HG02973 (cell line): Measurements from ENCODE around the gene PNLIPRP3.
A peak's percentile ranks its signal among the peaks of the same experiment; 100 is the strongest.

ENCODE experiments used
- ATAC-seq: cut with Tn5 transposase; IDR thresholded peaks from one replicate; pipeline ENCODE4 v1.9.1; 2021; ENCODE audit warnings: moderate library complexity; ENCODE audit not compliant: unreplicated experiment

The PNLIPRP3 gene

GRCh38 chr10:116490028-116490662 is 62.5 kb downstream of the PNLIPRP3 start:
- ATAC-seq = no peak

GRCh38 chr10:116504786-116505185 is 77.1 kb downstream of the PNLIPRP3 start:
- ATAC-seq = no peak

- no peak for ATAC-seq
Observed at GRCh38 chr10:116510565-116510964, 82.9 kb downstream of the PNLIPRP3 start.

GRCh38 chr10:116511365-116511764 is 83.7 kb downstream of the PNLIPRP3 start:
- ATAC-seq = no peak

GRCh38 chr10:116521424-116522290 is 94.0 kb downstream of the PNLIPRP3 start:
- ATAC-seq = peak; percentile 89

GRCh38 chr10:116522803-116523381 is 95.2 kb downstream of the PNLIPRP3 start:
- ATAC-seq = no peak

GRCh38 chr10:116524736-116525135 is 97.1 kb downstream of the PNLIPRP3 start:
- ATAC-seq = no peak

GRCh38 chr10:116526219-116526618 is 98.6 kb downstream of the PNLIPRP3 start:
- ATAC-seq = no peak
